HG03135 (cell line): Measurements from ENCODE around the gene CEMIP.
"Not testable (repeated sequence)": the region's sequence is repeated elsewhere in the genome, so short reads cannot be mapped to it uniquely, and the experiment has no call there.

Source experiments
- ATAC-seq: cut with Tn5 transposase; IDR thresholded peaks from one replicate; pipeline ENCODE4 v1.9.1; 2021; ENCODE audit warnings: mild to moderate bottlenecking, moderate library complexity; ENCODE audit not compliant: unreplicated experiment

CEMIP gene

GRCh38 chr15:80755885-80756284 is 23.3 kb upstream of the CEMIP start:
- no peak for ATAC-seq

- no peak for ATAC-seq
These were observed 20.9 kb upstream of the CEMIP start for GRCh38 chr15:80758130-80758745.

GRCh38 chr15:80760960-80761359 is 18.2 kb upstream of the CEMIP start:
- no peak for ATAC-seq

GRCh38 chr15:80761754-80762153 is 17.4 kb upstream of the CEMIP start:
- no peak for ATAC-seq

GRCh38 chr15:80763235-80763634 is 15.9 kb upstream of the CEMIP start:
- not testable (repeated sequence) for ATAC-seq

GRCh38 chr15:80764535-80764934 is 14.6 kb upstream of the CEMIP start:
- no peak for ATAC-seq

GRCh38 chr15:80766275-80766674 is 12.9 kb upstream of the CEMIP start:
- no peak for ATAC-seq

GRCh38 chr15:80768158-80768557 is 11.0 kb upstream of the CEMIP start:
- ATAC-seq = no peak

- no peak for ATAC-seq
These were observed 9.9 kb upstream of the CEMIP start for GRCh38 chr15:80769153-80769828.

GRCh38 chr15:80769829-80770705 is 9.1 kb upstream of the CEMIP start:
- ATAC-seq = no peak

GRCh38 chr15:80773122-80773551 is 6.0 kb upstream of the CEMIP start:
- no peak for ATAC-seq

GRCh38 chr15:80773792-80774352 is 5.3 kb upstream of the CEMIP start:
- ATAC-seq = no peak

- ATAC-seq = no peak
These were observed 4.7 kb upstream of the CEMIP start for GRCh38 chr15:80774486-80774885.

- no peak for ATAC-seq
These were observed 3.8 kb upstream of the CEMIP start for GRCh38 chr15:80775338-80775737.

GRCh38 chr15:80776420-80777045 is 2.6 kb upstream of the CEMIP start:
- no peak for ATAC-seq

- no peak for ATAC-seq
These were observed 2.0 kb upstream of the CEMIP start for GRCh38 chr15:80777137-80777536.

GRCh38 chr15:80777826-80778620 is 1.1 kb upstream of the CEMIP start:
- ATAC-seq = no peak

- no peak for ATAC-seq
These were observed 578 bp upstream of the CEMIP start for GRCh38 chr15:80778621-80778963.

- no peak for ATAC-seq
These were observed 667 bp downstream of the CEMIP start for GRCh38 chr15:80779658-80780415.
